Esophagus muscularis mucosa (tissue), 4 donors: ENCODE results near the gene BTBD7.

Experiments used
- EP300 ChIP-seq: sonication (generic); formaldehyde crosslinking; IDR thresholded peaks from one replicate; pipeline ENCODE4 v1.6.1; 2017; ENCODE audit warnings: antibody characterized with exemption
- POLR2A ChIP-seq: fragments of 450-650 bp; IDR thresholded peaks from one replicate; pipeline ENCODE4 v1.6.1; 2017; ENCODE audit warnings: antibody characterized with exemption, moderate library complexity, mild to moderate bottlenecking, low read depth
- POLR2AphosphoS5 ChIP-seq, 2 donors: sonication (generic); formaldehyde crosslinking; IDR thresholded peaks; one replicate each; pipeline ENCODE4 v1.6.1; 2017; ENCODE audit warnings: antibody characterized with exemption in 2 of 2
- TF ChIP-seq, protein P1 (sequence below), 3 experiments: fragments of 200-600 bp in 2 of 3; fragments of 450-650 bp in 1 of 3; sonication (generic) in 2 of 3; IDR thresholded peaks; one replicate each; pipeline ENCODE4 v1.5.1; 2017 to 2019; ENCODE audit warnings: antibody characterized with exemption in 3 of 3, mild to moderate bottlenecking in 2 of 3, moderate library complexity in 1 of 3

DNA sequence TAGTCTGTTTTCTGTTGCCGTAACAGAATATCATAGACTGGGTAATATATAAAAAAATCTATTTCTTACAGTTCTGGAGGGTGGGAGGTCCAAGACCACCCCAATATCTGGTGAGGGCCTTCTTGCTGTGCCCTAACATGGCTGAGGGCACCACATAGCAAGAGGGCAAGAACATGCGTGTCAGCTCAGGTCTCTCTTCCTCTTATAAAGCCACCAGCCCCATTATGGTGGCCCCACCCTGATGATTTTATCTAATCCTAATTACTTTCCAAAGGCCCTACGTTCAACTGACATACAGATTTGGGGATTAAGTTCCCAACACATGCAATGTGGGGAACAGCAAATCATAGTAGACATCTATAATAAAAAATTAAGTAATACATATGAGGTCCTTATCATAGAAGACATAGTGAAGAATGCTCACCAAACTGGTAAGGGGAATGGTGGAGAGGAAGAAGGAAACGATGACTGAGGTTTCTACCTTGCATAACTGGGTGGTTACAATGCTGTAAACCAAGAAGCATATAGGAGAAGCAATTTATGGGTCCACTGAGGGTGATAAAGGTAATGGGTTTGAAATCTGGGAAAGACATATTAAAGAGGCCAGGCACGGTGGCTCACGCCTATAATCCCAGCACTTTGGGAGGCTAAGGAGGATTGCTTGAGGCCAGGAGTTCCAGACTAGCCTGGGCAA lies 27.0 kb downstream of the BTBD7 start:
- TF ChIP-seq, protein P1, sequence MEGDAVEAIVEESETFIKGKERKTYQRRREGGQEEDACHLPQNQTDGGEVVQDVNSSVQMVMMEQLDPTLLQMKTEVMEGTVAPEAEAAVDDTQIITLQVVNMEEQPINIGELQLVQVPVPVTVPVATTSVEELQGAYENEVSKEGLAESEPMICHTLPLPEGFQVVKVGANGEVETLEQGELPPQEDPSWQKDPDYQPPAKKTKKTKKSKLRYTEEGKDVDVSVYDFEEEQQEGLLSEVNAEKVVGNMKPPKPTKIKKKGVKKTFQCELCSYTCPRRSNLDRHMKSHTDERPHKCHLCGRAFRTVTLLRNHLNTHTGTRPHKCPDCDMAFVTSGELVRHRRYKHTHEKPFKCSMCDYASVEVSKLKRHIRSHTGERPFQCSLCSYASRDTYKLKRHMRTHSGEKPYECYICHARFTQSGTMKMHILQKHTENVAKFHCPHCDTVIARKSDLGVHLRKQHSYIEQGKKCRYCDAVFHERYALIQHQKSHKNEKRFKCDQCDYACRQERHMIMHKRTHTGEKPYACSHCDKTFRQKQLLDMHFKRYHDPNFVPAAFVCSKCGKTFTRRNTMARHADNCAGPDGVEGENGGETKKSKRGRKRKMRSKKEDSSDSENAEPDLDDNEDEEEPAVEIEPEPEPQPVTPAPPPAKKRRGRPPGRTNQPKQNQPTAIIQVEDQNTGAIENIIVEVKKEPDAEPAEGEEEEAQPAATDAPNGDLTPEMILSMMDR (IDR thresholded peaks at IDR 0.05): no peak
- TF ChIP-seq POLR2AphosphoS5 (IDR thresholded peaks at IDR 0.05): no peak
- no peak for TF ChIP-seq EP300
- no peak for TF ChIP-seq POLR2A
